VCaP (cell line): ENCODE results near the gene CASP3.
"Not testable (repeated sequence)": the region's sequence is repeated elsewhere in the genome, so short reads cannot be mapped to it uniquely, and the experiment has no call there.

Experiments
- H3K27ac ChIP-seq: fragments of 450-650 bp; 2 replicates; pipeline ENCODE4 v1.5.1; 2017
- TF ChIP-seq, protein P1 (sequence below): fragments of 450-650 bp; conservative IDR thresholded peaks from 2 replicates; pipeline ENCODE4 v1.5.1; 2017; ENCODE audit warnings: mild to moderate bottlenecking, moderate library complexity

CASP3 gene

DNA sequence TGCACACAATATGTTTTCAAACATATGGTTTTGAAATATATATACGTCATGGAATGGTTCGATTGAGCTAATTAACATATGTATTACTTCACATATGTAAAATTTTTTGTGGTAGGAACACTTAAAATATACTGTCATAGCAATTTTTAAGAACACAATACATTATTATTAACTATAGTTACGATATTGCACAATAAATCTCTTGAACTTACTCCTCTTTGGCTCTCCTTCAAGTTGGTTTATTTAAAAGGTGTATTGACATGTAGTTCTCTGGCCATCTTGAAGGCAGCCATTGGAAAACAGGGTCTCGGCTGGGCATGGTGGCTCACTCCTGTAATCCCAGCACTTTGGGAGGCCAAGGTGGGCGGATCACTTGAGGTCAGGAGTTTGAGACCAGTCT lies 53.8 kb downstream of the CASP3 start:
- no peak overlapping the region for H3K27ac ChIP-seq
- TF ChIP-seq, protein P1, sequence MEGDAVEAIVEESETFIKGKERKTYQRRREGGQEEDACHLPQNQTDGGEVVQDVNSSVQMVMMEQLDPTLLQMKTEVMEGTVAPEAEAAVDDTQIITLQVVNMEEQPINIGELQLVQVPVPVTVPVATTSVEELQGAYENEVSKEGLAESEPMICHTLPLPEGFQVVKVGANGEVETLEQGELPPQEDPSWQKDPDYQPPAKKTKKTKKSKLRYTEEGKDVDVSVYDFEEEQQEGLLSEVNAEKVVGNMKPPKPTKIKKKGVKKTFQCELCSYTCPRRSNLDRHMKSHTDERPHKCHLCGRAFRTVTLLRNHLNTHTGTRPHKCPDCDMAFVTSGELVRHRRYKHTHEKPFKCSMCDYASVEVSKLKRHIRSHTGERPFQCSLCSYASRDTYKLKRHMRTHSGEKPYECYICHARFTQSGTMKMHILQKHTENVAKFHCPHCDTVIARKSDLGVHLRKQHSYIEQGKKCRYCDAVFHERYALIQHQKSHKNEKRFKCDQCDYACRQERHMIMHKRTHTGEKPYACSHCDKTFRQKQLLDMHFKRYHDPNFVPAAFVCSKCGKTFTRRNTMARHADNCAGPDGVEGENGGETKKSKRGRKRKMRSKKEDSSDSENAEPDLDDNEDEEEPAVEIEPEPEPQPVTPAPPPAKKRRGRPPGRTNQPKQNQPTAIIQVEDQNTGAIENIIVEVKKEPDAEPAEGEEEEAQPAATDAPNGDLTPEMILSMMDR: no peak

- TF ChIP-seq, protein P1: no peak
- no peak overlapping the region for H3K27ac ChIP-seq
These were observed 55.8 kb downstream of the CASP3 start for GRCh38 chr4:184593461-184593860.

GRCh38 chr4:184591747-184592270 lies 57.4 kb downstream of the CASP3 start:
- H3K27ac ChIP-seq: not testable (repeated sequence)

- TF ChIP-seq, protein P1: no peak
- no peak overlapping the region for H3K27ac ChIP-seq
These were observed 58.1 kb downstream of the CASP3 start for GRCh38 chr4:184591070-184591677.

- TF ChIP-seq, protein P1: no peak
- no peak overlapping the region for H3K27ac ChIP-seq
These were observed 59.1 kb downstream of the CASP3 start for GRCh38 chr4:184590196-184590595.

DNA sequence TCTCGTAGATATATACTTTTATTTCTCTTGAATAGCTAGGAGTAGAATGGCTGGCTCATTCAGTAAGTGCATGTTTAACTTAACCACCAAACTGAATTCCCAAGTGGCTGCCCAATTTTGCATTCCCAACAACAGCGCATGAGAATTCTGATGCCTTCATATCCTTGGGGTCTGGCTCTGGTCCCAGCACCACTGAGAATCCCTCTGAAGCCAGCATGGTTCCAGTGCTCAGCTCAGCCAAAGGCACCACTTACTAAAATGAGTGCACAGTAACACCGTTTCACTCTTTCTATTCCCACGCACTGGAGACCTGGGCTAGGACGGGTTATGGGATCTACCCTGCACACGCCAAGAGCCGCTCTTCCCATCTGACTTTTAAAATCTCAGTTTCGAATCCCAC lies 60.4 kb downstream of the CASP3 start:
- TF ChIP-seq, protein P1: no peak
- H3K27ac ChIP-seq: no peak overlapping the region

DNA sequence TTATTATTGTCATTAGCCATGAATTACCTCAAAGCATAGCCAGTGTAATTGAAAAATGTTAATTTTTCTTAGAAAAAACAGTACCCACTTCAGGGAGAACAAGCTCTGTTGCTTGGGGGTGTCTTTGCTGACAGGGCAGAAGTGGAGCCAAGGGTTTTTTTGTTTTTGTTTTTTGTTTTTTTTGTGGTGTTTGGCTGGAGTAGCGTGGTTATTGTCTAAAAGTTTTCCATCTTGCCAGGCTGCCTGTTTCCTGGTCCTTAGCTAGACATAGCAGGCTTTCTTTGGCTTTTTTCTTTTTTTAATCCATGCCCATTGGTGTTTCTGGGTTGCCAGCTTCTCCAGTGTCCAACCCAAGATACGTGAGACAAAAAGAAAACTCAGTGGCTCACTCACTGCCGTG lies 61.5 kb downstream of the CASP3 start:
- no peak overlapping the region for H3K27ac ChIP-seq
- TF ChIP-seq, protein P1: no peak

DNA sequence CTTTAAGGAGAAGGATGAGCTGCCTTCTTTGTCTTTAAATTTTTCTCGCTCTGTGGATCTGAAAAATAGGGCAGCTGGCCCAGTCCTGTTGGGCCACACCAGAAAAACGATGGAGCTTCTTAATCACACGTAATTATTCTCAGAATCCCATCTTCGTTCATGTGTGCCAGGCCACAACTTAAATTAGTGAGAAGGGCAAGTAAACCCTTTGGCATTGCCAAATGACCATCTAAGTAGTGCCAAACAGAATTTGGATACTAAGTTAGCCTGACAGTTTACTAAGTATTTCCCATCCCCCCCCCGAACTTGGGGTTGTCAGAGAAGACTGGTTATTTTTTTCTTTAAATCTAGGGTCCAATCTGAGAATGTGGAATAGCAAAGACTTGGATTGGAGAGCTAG lies 62.0 kb downstream of the CASP3 start:
- no peak overlapping the region for H3K27ac ChIP-seq
- TF ChIP-seq, protein P1: no peak
